GM23338 (cell line): ENCODE results near the gene UQCRC1. TPM values are rescaled to one million over a fixed set of nuclear protein-coding genes. Genes with fewer than 3 reads are reported as not detected.

Source experiments
- ATAC-seq: fragments of 200-7000 bp; cut with Tn5 transposase; 3 replicates; pipeline ENCODE4 v1.9.1; 2020
- DNase-seq: peaks from one replicate; pipeline ENCODE4 v3.0.0-alpha.2; 2015; ENCODE audit warnings: low spot score
- H2AFZ ChIP-seq: fragments of 200-600 bp; sonication (generic); 2 replicates; pipeline ENCODE4 v1.8.0; 2016; ENCODE audit warnings: antibody characterized with exemption, mild to moderate bottlenecking, moderate library complexity
- H3F3A ChIP-seq: fragments of 200-600 bp; sonication (generic); replicated peaks from 2 replicates; pipeline ENCODE4 v1.8.0; 2017; ENCODE audit warnings: antibody characterized with exemption, mixed run types, low read depth
- H3K27ac ChIP-seq: fragments of 200-600 bp; sonication (generic); 2 replicates; pipeline ENCODE4 v1.6.1; 2016; ENCODE audit warnings: low read depth
- H3K27me3 ChIP-seq: fragments of 200-600 bp; sonication (generic); 2 replicates; pipeline ENCODE4 v1.8.0; 2016; ENCODE audit warnings: mild to moderate bottlenecking, mixed run types, moderate library complexity; ENCODE audit not compliant: insufficient read depth
- H3K36me3 ChIP-seq: fragments of 200-600 bp; sonication (generic); 2 replicates; pipeline ENCODE4 v1.8.0; 2016; ENCODE audit warnings: mild to moderate bottlenecking; ENCODE audit not compliant: insufficient read depth
- H3K4me1 ChIP-seq: fragments of 200-600 bp; sonication (generic); 2 replicates; pipeline ENCODE4 v1.8.0; 2016; ENCODE audit warnings: mild to moderate bottlenecking, moderate library complexity; ENCODE audit not compliant: insufficient read depth
- H3K4me2 ChIP-seq: fragments of 200-600 bp; sonication (generic); 2 replicates; pipeline ENCODE4 v1.7.1; 2017; ENCODE audit warnings: mixed run types
- H3K4me3 ChIP-seq: fragments of 200-600 bp; sonication (generic); 2 replicates; pipeline ENCODE4 v1.6.1; 2016; ENCODE audit warnings: mixed run types
- H3K79me2 ChIP-seq: fragments of 200-600 bp; sonication (generic); replicated peaks from 2 replicates; pipeline ENCODE4 v1.8.0; 2017; ENCODE audit warnings: mild to moderate bottlenecking; ENCODE audit not compliant: insufficient read depth
- H3K9me2 ChIP-seq: fragments of 200-600 bp; sonication (generic); 2 replicates; pipeline ENCODE4 v1.8.0; 2017; ENCODE audit not compliant: insufficient read depth
- H4K20me1 ChIP-seq: fragments of 200-600 bp; sonication (generic); replicated peaks from 2 replicates; pipeline ENCODE4 v1.8.0; 2017; ENCODE audit warnings: mild to moderate bottlenecking; ENCODE audit not compliant: insufficient read depth
- H3K27ac Mint-ChIP-seq: 2 replicates; pipeline ENCODE4 v1.8.0; 2020; ENCODE audit warnings: inconsistent platforms, mild to moderate bottlenecking, moderate library complexity, mixed read lengths
- H3K27me3 Mint-ChIP-seq: 3 replicates; pipeline ENCODE4 v1.8.0; 2022; ENCODE audit warnings: low read depth, mild to moderate bottlenecking, moderate library complexity, mixed read lengths, inconsistent platforms; ENCODE audit not compliant: insufficient read depth, poor library complexity
- H3K36me3 Mint-ChIP-seq: 3 replicates; pipeline ENCODE4 v1.8.0; 2021; ENCODE audit warnings: low read depth, mild to moderate bottlenecking, inconsistent platforms, moderate library complexity, mixed read lengths
- H3K4me1 Mint-ChIP-seq: 3 replicates; pipeline ENCODE4 v1.8.0; 2020; ENCODE audit warnings: mild to moderate bottlenecking, inconsistent platforms, mixed read lengths
- H3K4me3 Mint-ChIP-seq: 3 replicates; pipeline ENCODE4 v1.8.0; 2021; ENCODE audit warnings: moderate library complexity, mild to moderate bottlenecking, inconsistent platforms, mixed read lengths
- H3K9me3 Mint-ChIP-seq: 3 replicates; pipeline ENCODE4 v1.8.0; 2020; ENCODE audit warnings: moderate library complexity, mild to moderate bottlenecking, inconsistent platforms, mixed read lengths
- CREB1 ChIP-seq: fragments of 250-450 bp; sonication (Bioruptor Pico); IDR thresholded peaks from 2 replicates; pipeline ENCODE4 v1.5.0; 2020; ENCODE audit warnings: low read depth, mild to moderate bottlenecking, moderate library complexity
- CTCF ChIP-seq, 2 experiments: fragments of 200-600 bp in 1 of 2; sonication (generic) in 1 of 2; conservative IDR thresholded peaks; 2 replicates each; pipeline versions ENCODE4 v1.5.1 to v1.6.1; 2016 to 2017; ENCODE audit warnings: antibody characterized with exemption in 2 of 2, low read depth in 2 of 2, mild to moderate bottlenecking in 2 of 2, moderate library complexity in 1 of 2
- ETS1 ChIP-seq: IDR thresholded peaks from 2 replicates; pipeline ENCODE4 v1.6.1; 2016; ENCODE audit warnings: antibody characterized with exemption
- EZH2 ChIP-seq: fragments of 200-600 bp; sonication (generic); IDR thresholded peaks from one replicate; pipeline ENCODE4 v1.8.0; 2017; ENCODE audit warnings: antibody characterized with exemption, mild to moderate bottlenecking, low read depth; ENCODE audit not compliant: unreplicated experiment
- EZH2phosphoT487 ChIP-seq: fragments of 200-600 bp; sonication (generic); IDR thresholded peaks from one replicate; pipeline ENCODE4 v1.8.1; 2018; ENCODE audit warnings: antibody characterized with exemption; ENCODE audit not compliant: unreplicated experiment
- JUNB ChIP-seq: IDR thresholded peaks from one replicate; pipeline ENCODE4 v1.6.1; 2016; ENCODE audit warnings: antibody characterized with exemption; ENCODE audit not compliant: unreplicated experiment
- NANOG ChIP-seq: IDR thresholded peaks from 2 replicates; pipeline ENCODE4 v1.6.1; 2016; ENCODE audit warnings: antibody characterized with exemption, borderline replicate concordance
- POLR2AphosphoS5 ChIP-seq: IDR thresholded peaks from 2 replicates; pipeline ENCODE4 v1.6.1; 2016; ENCODE audit warnings: antibody characterized with exemption, low read depth
- REST ChIP-seq: IDR thresholded peaks from one replicate; pipeline ENCODE4 v1.6.1; 2018; ENCODE audit warnings: antibody characterized with exemption; ENCODE audit not compliant: unreplicated experiment
- STAT1 ChIP-seq: IDR thresholded peaks from one replicate; pipeline ENCODE4 v1.6.1; 2016; ENCODE audit warnings: antibody characterized with exemption; ENCODE audit not compliant: unreplicated experiment
- ZNF114 ChIP-seq: fragments of 250-450 bp; sonication (Bioruptor Pico); IDR thresholded peaks from 2 replicates; pipeline ENCODE4 v1.5.0; 2020; ENCODE audit warnings: mild to moderate bottlenecking, moderate library complexity
- ZNF331 ChIP-seq: fragments of 250-450 bp; sonication (Bioruptor Pico); IDR thresholded peaks from 2 replicates; pipeline ENCODE4 v1.5.0; 2020; ENCODE audit warnings: low read depth, mild to moderate bottlenecking, moderate library complexity
- ZNF462 ChIP-seq: fragments of 250-450 bp; sonication (Bioruptor Pico); IDR thresholded peaks from 2 replicates; pipeline ENCODE4 v1.5.0; 2020; ENCODE audit warnings: mild to moderate bottlenecking, moderate library complexity
- polyA plus RNA-seq: library from polyadenylated mRNA; unstranded; fragments of >200 nt; fragmentation: Nextera tagmentation; extraction: Ambion mirVana; gene quantifications from 2 replicates; pipeline ENCODE4 v1.2.1, GENCODE V29; 2016
- total RNA-seq: library from RNA; depleted of rRNA; stranded (reverse); fragments of >200 nt; shearing (Covaris generic); gene quantifications from 2 replicates; pipeline ENCODE4 v1.2.3, GENCODE V29; 2014

UQCRC1 gene
- total and polyA plus RNA-seq, 2 experiments from 2014 or later, result 232 to 439 TPM

GRCh38 chr3:48567500-48567899 is 41.9 kb downstream of the UQCRC1 start:
- H3K9me3 Mint-ChIP-seq, result no peaks in the 10 kb centered on the region; the same call in 2 of the 3 replicates
- no peak overlapping the region for H2AFZ ChIP-seq
- H3K27me3 Mint-ChIP-seq, result peaks cover 14% of the 10 kb centered on the region
- no peak overlapping the region for H3K4me2 ChIP-seq
- H3K27me3 ChIP-seq, result no peaks in the 10 kb centered on the region
- DNase-seq (no peak), ATAC-seq (no peak)
- no peaks in the 10 kb centered on the region; the same call in 2 of the 3 replicates for H3K36me3 Mint-ChIP-seq
- H3K4me3 ChIP-seq, result no peak overlapping the region
- H3K36me3 ChIP-seq, result no peaks in the 10 kb centered on the region
- peaks cover 6% of the 10 kb centered on the region; the same call in 1 of the 2 replicates for H3K4me1 ChIP-seq
- H3K27ac Mint-ChIP-seq, result no peak overlapping the region
- TF ChIP-seq ZNF462 (CRISPR knock-in tag), result no peak
- no peak for TF ChIP-seq ZNF114
- no peak for TF ChIP-seq ETS1
- TF ChIP-seq STAT1, result no peak
- TF ChIP-seq ZNF331, result no peak
- no peak for TF ChIP-seq REST
- TF ChIP-seq EZH2, result no peak
- no peak for TF ChIP-seq NANOG
- TF ChIP-seq CTCF (conservative IDR thresholded peaks at IDR 0.05; ENCODE audit: low read depth in 2 of 2), result no peak
- TF ChIP-seq POLR2AphosphoS5, result no peak
- TF ChIP-seq EZH2phosphoT487, result no peak
- TF ChIP-seq JUNB, result no peak
- TF ChIP-seq CREB1 (CRISPR knock-in tag), result no peak
- H4K20me1 ChIP-seq, result no peaks in the 10 kb centered on the region
- no peak overlapping the region for H3K4me3 Mint-ChIP-seq
- H3F3A ChIP-seq, result no peaks in the 10 kb centered on the region
- no peak overlapping the region for H3K27ac ChIP-seq
- H3K9me2 ChIP-seq, result no peaks in the 10 kb centered on the region
- H3K79me2 ChIP-seq, result no peaks in the 10 kb centered on the region
- H3K4me1 Mint-ChIP-seq, result peaks cover 15% of the 10 kb centered on the region
